Measurements from ENCODE around the gene KCNG2. TPM values are rescaled to one million over a fixed set of nuclear protein-coding genes. Genes with fewer than 3 reads are reported as not detected.

Gene KCNG2
- total RNA-seq, 1 experiment from 2014 or later = 0.06 TPM

GRCh38 chr18:79818036-79818435 lies 20.3 kb downstream of the KCNG2 start:
- DNase-seq (ENCODE audit: low read depth) = no peak

- no peak for DNase-seq (ENCODE audit: low read depth)
These were observed 20.9 kb downstream of the KCNG2 start for GRCh38 chr18:79818631-79819030.

GRCh38 chr18:79819064-79819967 lies 21.6 kb downstream of the KCNG2 start:
- no peak for DNase-seq (ENCODE audit: low read depth)

GRCh38 chr18:79819968-79820351 lies 22.2 kb downstream of the KCNG2 start:
- DNase-seq (ENCODE audit: low read depth) = no peak

- no peak for DNase-seq (ENCODE audit: low read depth)
These were observed 25.4 kb downstream of the KCNG2 start for GRCh38 chr18:79823120-79823519.

GRCh38 chr18:79825913-79826312 lies 28.2 kb downstream of the KCNG2 start:
- DNase-seq (ENCODE audit: low read depth) = no peak

- no peak for DNase-seq (ENCODE audit: low read depth)
These were observed 29.2 kb downstream of the KCNG2 start for GRCh38 chr18:79826966-79827365.

- no peak for DNase-seq (ENCODE audit: low read depth)
These were observed 30.5 kb downstream of the KCNG2 start for GRCh38 chr18:79828258-79828657.

- no peak for DNase-seq (ENCODE audit: low read depth)
These were observed 31.6 kb downstream of the KCNG2 start for GRCh38 chr18:79829136-79829854.

- DNase-seq (ENCODE audit: low read depth) = no peak
These were observed 34.4 kb downstream of the KCNG2 start for GRCh38 chr18:79832169-79832568.

- no peak for DNase-seq (ENCODE audit: low read depth)
These were observed 37.1 kb downstream of the KCNG2 start for GRCh38 chr18:79834834-79835233.

- no peak for DNase-seq (ENCODE audit: low read depth)
These were observed 44.2 kb downstream of the KCNG2 start for GRCh38 chr18:79841936-79842335.

- DNase-seq (ENCODE audit: low read depth) = no peak
These were observed 47.3 kb downstream of the KCNG2 start for GRCh38 chr18:79844999-79845563.

GRCh38 chr18:79846936-79847557 lies 49.3 kb downstream of the KCNG2 start:
- DNase-seq (ENCODE audit: low read depth) = peak; percentile 9

GRCh38 chr18:79847606-79848293 lies 50.0 kb downstream of the KCNG2 start:
- DNase-seq (ENCODE audit: low read depth) = no peak

- DNase-seq (ENCODE audit: low read depth) = no peak
These were observed 50.5 kb downstream of the KCNG2 start for GRCh38 chr18:79848294-79848578.

GRCh38 chr18:79848579-79849327 lies 51.0 kb downstream of the KCNG2 start:
- no peak for DNase-seq (ENCODE audit: low read depth)

GRCh38 chr18:79849328-79850207 lies 51.8 kb downstream of the KCNG2 start:
- DNase-seq (ENCODE audit: low read depth) = no peak

GRCh38 chr18:79850731-79851130 lies 53.0 kb downstream of the KCNG2 start:
- no peak for DNase-seq (ENCODE audit: low read depth)

- no peak for DNase-seq (ENCODE audit: low read depth)
These were observed 53.8 kb downstream of the KCNG2 start for GRCh38 chr18:79851489-79851888.
